GM21825 (cell line): ENCODE measurements around the gene CASK.

Source experiments
- ATAC-seq: cut with Tn5 transposase; IDR thresholded peaks from one replicate; pipeline ENCODE4 v1.9.1; 2021; ENCODE audit warnings: mild to moderate bottlenecking, moderate library complexity; ENCODE audit not compliant: unreplicated experiment

The CASK gene

DNA sequence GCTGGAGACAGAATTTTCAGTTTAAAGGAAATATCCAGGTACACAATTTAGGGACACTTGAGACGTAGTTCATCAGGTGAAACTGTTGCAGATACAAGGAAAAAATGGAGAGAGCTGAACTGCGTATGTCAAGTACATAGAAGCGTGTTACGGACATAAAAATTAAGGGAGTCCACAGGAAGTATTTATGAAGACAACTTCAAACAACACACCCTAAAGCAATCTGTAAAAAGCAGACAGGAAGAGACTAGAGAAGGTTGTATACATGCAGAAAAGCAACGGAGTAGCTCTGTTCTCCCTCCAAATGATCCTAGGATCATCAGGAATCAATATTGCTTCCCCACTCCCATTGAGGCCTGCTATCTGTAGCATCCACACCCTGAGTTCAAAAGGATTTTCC, 5.8 kb downstream of the CASK start:
- ATAC-seq = no peak

DNA sequence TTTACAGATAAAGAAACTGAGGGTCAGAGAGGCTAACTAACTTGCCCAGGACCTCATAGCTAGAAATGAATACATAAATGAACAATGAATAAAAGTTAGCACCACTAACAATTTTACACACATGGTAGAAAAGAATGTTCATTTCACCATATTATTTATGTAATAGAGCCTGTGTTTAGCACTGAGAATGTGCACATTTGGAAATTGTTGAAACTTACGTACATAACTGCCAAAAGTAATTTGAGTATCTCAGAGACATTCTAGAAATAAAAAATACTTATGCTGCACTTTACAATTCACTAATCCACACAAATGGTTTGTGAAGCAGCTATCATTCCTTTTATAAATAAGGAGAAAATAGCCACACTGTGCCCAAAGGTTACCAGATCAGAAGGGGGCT, 9.9 kb downstream of the CASK start:
- no peak for ATAC-seq

DNA sequence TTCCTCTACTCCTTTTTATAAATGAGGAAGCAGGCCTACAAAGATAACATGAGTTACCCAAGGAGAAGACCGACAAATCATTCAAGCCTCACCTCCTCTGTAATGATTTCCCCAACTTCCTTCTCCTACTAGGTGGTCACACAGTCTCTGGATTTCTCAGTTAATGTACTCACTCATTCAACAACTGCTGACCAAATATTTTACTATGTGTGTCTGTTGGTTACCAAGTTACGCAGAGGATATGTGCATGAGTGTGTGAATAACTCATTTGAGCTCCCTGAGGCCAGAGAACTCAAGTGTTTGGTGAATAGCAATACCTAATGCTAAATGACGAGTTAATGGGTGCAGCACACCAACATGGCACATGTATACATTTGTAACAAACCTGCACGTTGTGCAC, 10.4 kb downstream of the CASK start:
- no peak for ATAC-seq

DNA sequence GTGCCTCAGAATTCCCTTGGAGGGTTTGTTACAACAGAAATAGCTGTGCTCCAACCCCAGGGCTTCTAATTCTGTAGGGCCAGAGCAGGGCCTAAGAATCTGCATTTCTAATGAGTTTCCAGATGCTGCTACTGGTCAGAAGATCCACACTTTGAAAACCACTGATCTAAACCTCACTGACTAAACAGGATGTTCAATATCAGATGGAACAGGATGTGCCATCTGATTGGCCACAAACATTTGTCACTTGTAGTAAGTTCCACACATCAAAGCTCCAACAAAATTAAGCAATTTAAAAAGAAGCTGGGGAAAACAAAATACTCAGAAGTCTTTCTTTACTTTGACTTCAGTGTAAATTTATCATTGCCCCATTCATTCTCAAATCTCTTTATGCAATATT, 14.3 kb downstream of the CASK start:
- ATAC-seq = no peak

DNA sequence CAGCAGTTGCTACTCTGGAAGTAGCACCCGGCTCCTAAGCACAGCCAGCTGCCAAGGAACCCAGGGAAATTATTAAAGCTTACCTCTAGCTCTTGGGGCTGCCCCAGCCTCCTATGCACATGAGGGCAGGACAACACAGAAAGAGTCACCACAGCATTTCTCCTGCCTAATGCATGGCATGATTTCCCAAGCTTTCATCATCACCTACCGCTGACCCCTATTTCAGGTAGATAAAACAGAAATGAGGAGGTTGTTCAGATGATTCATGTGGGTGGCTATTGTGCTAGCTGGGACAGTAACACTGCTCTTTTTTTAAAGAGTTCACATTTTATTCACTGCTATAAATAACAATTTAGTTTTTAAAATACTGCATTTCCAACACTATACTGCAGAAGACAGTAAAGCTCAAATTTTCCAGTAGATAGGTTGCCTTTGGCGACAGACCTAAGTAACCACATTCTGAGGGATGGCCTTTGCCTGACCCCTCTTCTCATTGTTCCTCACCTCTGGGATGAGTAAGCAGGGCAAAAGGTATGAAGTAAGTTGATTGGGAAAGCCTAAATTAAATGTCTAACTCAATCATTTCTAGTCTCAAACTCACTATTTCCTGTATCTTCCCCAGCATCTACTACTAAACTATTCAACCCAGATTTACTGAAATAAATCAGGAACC, 16.7 kb downstream of the CASK start:
- ATAC-seq = no peak

DNA sequence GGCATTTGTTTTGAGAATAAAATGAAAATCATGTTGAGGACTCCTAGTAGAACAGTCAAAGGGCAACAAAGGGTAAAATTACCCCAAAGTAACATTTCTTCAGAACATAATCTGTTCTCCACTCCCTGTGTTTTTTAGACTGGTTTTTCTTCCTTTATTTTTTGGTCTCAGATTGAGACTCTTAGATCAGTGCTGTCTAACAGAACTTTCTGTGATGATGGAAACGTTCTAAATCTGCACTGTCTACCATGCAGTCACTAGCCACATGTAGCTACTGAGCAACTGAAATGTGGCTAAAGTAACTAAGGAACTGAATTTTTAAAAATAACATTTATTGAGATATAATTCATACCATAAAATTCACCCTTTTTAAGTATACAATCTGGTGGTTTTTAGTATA, 19.8 kb downstream of the CASK start:
- no peak for ATAC-seq

DNA sequence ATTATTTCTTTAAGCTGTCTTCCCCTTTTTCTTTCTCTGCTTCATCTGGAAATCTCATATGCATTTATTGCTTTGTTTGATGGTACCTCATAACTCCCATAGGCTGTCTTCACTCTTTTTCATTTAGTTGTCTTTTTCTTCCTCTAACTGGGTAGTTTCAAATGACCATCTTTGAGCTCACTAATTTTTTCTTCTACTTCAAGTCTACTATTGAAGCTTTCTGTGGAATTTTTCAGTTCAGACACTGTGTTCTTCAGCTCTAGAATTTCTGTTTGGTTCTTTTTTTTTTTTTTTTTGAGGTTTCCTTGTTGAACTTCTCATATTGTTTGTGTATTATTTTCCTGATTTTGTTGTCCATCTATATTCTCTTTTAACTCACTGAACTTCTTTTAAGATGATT, 23.0 kb downstream of the CASK start:
- no peak for ATAC-seq

DNA sequence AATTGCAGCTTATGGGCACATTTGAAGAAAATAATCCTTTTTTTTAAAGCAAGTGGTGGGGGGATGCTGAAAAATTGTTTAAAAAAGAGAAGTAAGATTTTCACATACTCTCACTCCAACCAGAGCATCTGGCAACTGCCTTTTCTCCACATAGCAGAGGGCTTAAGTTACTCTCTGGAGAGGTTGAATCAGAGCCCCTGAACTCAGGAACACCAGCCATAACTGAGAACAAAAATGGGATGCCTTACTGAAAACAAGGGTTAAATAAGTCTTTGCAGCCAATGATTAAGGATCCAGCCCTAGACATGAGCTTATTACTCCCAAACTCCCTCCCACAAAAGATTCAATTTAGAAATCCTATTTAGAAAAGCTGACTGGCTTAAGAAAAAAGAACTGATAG, 27.5 kb downstream of the CASK start:
- ATAC-seq = no peak

DNA sequence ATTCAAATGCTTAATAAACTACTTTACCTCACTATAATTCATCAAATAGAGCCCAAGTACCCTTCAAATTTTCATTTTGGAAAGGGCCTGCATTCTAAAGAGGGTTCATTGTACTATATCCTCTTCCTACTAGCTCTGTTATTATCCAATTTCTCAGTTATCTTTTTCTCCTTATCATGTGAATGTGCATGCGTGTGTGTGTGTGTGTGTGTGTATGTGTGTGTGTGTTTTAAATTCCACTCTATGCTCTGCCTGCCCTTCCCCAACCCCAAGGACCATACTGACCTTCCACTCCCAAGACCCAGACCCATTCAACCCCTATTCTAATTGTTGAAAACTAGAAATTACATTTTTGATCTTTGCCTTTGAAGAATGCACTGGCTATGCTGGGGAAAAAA, 33.3 kb downstream of the CASK start:
- no peak for ATAC-seq

DNA sequence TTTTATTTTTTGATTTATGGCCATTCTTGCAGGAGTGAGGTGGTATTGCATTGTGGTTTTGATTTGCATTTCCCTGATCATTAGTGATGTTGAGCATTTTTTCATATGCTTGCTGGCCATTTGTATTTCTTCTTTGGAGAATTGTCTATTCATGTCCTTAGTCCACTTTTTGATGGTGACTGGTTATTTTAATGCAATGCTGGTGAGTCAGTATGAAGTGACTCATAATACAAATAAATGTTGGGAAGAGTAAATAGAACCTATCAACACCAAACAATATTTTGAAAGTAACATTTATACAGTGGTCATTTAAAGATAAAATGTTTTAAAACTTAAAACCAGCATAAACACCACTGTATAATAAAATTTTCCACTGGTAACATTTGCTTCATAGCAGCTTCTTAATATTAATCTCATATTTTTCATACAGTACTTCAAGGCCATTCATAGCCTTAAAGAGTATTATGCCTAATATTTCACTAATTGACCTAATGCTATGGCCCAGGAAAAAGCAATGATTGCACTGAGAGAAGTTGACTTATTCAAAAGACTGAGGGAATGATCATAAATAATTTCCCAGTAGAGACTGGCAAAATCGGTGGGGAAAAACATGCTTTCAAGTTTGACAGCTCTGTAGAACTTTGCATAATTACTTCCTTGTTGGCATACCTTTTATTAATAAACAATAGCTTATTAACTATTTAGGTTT, 33.9 kb downstream of the CASK start:
- ATAC-seq = no peak

DNA sequence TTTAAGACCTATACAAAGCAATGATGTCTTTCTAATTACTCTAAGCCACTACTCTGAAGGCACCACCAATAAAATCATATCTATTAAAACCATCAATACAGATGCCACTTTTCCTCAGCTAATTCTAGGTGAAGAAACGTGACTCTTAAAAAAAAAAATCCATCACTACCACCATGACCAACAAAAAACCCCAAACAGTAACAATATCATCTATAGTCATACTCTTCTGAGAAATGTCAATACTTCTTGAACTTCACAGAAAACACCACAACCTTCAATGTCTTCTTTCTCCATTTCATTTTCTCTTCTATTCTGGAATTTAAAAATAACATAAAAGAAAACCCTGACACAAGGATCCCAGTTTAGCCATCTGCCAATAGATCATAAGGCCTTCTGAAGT, 35.7 kb downstream of the CASK start:
- ATAC-seq = no peak

DNA sequence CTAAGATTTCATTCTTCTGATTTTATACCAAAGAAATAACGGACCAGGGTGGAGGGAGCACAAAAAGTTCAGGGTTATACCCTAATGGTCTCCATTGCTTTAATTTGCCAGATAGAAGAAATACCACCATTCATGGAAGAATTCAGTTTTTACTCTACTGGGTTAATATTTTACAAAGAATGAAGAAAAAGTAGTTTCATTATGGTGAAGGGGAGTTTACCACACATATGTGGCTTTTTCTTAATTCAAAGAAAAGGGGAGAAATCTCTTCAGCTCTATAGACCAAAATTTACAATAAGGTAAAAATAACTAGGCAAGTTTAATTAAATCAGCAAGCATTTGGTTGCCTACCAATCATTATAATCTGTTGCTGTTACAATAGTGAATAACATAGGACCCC, 37.6 kb downstream of the CASK start:
- no peak for ATAC-seq

DNA sequence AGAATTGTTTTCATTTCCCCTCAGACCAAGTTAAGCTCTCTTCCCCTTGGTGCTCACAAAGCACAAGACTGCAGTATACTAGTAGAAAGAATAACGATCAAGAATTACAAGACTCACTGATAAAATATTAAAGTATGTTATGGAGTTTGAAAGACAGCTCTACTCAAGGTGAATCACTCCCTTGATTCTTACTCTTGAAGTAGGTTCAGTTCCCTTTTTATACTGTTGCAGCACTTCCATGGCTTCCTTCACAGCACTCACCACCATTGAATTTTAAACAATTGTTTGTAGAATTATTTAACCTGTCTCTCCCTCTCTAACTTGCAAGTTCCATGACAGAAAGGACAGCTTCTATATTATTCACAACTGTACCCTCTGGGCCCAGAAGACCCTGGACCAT, 42.2 kb downstream of the CASK start:
- no peak for ATAC-seq

DNA sequence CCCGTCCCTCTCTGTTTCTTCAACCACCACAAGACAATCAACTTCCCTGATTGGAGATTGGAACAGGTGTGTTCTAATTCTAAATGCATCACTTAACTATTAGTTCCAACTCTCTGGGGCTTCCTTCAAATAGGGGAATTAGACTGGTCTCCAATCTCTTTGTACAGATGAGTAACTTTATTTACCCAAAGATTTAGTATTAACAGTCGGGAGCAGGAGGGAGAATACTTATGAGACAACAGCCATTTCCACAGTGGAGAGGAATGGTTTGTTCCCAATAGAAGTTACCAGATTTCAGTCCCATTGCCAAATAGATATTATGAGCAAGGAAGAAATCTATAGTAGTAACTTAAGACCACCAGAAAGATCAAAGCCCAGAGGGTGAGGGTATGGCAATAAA, 46.2 kb downstream of the CASK start:
- no peak for ATAC-seq

DNA sequence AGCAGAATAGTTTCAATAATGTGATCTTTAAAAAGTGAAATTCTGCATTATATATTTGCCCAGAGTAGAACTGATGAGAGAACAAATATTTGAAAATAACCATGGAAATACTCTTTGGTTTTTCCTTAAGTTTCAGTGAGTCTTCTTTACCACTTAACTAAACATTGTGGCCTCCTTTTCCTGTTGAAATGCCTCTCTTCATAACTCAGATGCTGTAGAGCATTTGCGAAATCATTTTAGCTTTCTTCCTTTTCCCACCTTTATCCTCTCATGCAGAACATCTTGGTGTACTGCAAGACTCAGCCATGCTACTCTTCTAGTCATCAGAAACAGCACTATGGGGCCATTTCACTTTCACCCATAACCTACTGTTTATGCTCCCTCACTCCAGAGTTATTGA, 48.2 kb downstream of the CASK start:
- no peak for ATAC-seq

DNA sequence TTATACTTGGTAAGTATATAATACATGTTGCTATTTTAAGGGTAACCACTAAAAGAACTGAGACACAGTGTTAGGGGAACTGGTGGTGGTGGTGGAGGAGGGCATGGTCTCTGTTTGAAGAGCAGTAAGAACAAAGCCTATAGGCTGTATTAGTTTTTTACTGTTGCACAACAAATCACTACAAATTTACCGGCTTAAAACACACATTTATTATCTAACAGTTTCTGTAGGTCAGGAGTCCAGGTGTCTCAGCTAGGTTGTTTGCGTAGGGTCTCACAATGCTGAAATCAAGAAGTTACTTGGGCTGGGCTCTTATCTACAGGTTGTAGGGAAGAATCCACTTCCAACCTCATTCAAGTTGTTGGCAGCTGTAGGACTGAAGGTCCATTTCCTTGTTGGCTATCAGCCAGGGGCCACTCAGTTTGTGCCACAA, 52.6 kb downstream of the CASK start:
- no peak for ATAC-seq

DNA sequence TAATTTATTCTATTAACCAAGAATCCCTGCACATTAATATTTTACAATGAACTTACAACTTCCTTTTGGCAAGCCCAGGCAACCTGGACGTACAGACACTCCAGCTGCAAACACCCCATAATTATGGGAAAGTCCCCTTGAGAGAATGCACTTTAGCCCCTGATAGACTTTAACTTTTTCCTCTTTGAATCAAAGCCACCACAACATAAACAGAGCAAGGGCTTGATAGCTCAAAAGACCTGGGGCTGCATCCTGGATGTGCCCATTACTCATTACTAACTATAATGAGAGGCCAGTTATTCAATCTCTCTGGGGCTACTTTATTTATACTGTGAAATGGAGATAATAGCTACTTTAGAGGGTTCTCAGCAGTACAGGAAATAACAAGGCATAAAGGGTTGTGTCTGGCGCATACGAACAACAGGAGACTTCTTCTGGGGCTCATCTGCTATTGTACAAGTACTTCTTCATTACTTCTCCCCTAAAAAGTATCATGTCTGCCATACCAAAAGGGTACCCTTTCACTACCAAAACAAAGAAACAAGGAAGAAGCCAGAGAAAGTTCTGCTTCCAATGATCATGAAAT, 54.9 kb downstream of the CASK start:
- no peak for ATAC-seq

DNA sequence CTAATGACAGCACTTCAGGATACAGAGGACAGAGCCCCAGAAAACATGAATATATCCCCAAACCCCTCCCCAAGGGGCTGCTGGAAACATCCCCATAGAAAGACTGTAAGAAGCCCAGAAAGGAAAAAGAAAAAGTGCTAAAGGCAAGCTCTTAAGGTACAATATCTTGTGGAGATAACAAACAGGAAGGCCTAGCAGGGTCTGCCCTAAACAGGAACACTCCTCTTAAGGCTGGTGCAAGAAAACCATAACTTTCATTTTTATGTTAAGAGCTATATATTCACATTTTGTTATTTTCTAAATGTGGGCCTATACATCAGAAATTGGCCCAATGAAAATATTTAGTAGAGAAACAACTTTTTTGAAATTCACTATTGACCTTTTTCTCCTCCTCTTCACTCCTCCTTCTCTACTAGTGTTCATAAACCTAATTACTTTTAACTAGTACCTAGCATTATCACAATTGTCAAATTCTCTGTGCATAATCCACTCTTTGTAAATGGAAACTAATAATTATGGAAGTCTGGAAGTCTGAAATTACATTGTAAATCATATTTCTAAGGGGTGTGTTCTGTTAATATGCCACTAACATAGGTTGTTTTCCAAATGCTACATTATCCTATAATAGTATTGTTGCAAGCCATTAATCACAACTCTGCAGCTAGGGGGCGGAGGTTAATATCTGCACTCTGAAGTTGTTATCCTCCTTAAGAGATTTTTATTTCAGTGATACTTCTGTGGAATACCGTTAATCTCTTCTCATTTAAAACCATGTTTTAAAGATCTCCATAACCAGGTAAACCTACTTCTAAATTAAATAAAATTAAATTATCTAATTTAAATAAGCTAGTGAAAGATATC, 59.8 kb downstream of the CASK start:
- no peak for ATAC-seq

DNA sequence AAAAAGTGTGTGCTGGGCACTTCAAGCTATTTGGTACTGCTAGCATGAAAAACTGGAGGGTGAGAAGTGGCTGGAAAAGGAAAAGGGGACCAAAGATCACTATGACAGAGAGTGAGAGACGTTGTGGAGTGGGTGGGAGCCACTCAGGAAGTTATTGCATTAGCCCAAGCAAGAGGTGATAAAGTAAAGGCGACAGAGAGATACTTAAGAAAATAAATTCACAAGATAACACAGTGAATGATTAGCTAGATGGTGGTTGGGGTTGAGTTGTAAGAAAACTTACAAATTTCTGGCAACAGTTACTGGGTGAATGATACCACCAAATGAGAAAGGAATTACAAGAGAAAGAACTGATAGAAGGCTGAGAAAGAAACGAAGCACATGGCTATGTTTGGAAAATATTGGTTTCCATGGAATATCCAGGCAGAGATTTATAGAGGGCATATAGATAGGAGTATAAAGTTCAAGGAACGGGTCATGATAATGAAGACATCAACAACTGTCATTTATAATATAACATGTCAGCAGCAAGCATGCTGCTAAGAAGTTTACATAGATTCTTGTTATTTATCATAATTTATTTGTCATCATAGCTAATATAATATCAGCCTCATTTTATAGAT, 60.7 kb downstream of the CASK start:
- ATAC-seq = no peak

DNA sequence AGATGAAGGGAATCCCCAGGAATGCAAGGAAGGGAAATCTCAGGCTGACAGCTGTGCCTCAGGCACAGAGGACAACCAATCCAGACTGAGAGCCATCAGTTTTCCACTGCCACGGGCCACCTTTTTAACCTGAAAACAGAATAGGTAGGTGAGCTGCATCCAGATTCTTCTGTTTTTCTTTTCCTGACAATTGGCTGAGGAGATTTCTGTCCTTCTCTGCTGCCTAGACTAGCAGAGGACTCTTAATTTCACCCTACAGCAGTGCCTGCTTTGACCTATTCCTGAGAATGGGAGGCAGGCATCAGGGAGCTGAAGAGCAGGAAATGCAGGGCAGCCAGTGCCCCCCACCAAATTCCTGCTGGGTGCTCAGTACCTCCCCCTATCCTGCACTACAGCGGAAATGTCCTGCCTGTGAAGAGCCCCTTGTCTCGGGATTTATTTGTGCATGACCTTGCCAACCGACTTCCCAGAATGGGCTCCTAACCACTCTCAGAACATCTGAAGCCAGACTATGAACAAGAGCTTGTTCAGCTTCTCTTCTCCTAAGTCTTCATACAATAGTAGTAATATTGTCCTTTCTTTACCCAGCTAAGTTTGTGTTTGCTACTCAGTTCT, 65.1 kb downstream of the CASK start:
- no peak for ATAC-seq

DNA sequence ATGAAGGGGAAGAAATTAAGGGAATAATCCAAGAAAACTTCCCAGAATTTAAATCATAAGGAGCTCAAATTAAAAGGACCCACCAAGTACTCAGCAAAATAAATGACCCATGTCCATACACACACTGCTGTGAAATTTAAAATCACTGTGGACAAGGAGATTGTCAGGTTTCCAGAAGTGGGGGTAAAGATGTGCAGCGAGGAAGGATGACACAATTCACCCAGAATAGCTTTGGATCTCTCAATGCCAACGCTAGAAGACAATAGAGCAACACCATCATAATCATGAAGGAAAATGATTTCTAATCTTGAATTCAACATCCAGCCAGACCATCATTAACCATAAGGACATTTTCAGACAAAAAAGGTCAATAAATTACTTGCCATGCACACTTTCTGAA, 65.7 kb downstream of the CASK start:
- no peak for ATAC-seq
